Measurements from ENCODE around the gene NECTIN1.

NECTIN1 gene

GRCh38 chr11:119673052-119673758 is 55.8 kb downstream of the NECTIN1 start:
- DNase-seq (ENCODE audit: low read depth in 2 of 2), result no peak

GRCh38 chr11:119672597-119672996 is 56.4 kb downstream of the NECTIN1 start:
- DNase-seq (ENCODE audit: low read depth in 2 of 2), result no peak

GRCh38 chr11:119671561-119672015 is 57.4 kb downstream of the NECTIN1 start:
- DNase-seq (ENCODE audit: low read depth in 2 of 2), result no peak

GRCh38 chr11:119671051-119671450 is 57.9 kb downstream of the NECTIN1 start:
- DNase-seq (ENCODE audit: low read depth in 2 of 2), result no peak

GRCh38 chr11:119669487-119669886 is 59.5 kb downstream of the NECTIN1 start:
- no peak for DNase-seq (ENCODE audit: low read depth in 2 of 2)

GRCh38 chr11:119668676-119669075 is 60.3 kb downstream of the NECTIN1 start:
- no peak for DNase-seq (ENCODE audit: low read depth in 2 of 2)

GRCh38 chr11:119666463-119667131 is 62.4 kb downstream of the NECTIN1 start:
- DNase-seq (ENCODE audit: low read depth in 2 of 2), result peak; percentile 45 to 52

- DNase-seq (ENCODE audit: low read depth in 2 of 2), result no peak
Measured at GRCh38 chr11:119666061-119666460, 62.9 kb downstream of the NECTIN1 start.

- no peak for DNase-seq (ENCODE audit: low read depth in 2 of 2)
Measured at GRCh38 chr11:119664701-119665420, 64.1 kb downstream of the NECTIN1 start.

- no peak for DNase-seq (ENCODE audit: low read depth in 2 of 2)
Measured at GRCh38 chr11:119664063-119664572, 64.9 kb downstream of the NECTIN1 start.

- no peak for DNase-seq (ENCODE audit: low read depth in 2 of 2)
Measured at GRCh38 chr11:119663279-119663678, 65.7 kb downstream of the NECTIN1 start.

GRCh38 chr11:119661226-119661625 is 67.8 kb downstream of the NECTIN1 start:
- DNase-seq (ENCODE audit: low read depth in 2 of 2), result no peak

GRCh38 chr11:119659971-119660723 is 68.9 kb downstream of the NECTIN1 start:
- no peak for DNase-seq (ENCODE audit: low read depth in 2 of 2)

- DNase-seq (ENCODE audit: low read depth in 2 of 2), result no peak
Measured at GRCh38 chr11:119652907-119653659, 75.9 kb downstream of the NECTIN1 start.

GRCh38 chr11:119651802-119652584 is 77.0 kb downstream of the NECTIN1 start:
- DNase-seq (ENCODE audit: low read depth in 2 of 2), result no peak

GRCh38 chr11:119650251-119650650 is 78.7 kb downstream of the NECTIN1 start:
- DNase-seq (ENCODE audit: low read depth in 2 of 2), result no peak

- no peak for DNase-seq (ENCODE audit: low read depth in 2 of 2)
Measured at GRCh38 chr11:119647254-119647653, 81.7 kb downstream of the NECTIN1 start.

GRCh38 chr11:119645018-119645417 is 84.0 kb downstream of the NECTIN1 start:
- DNase-seq (ENCODE audit: low read depth in 2 of 2), result no peak

- DNase-seq (ENCODE audit: low read depth in 2 of 2), result no peak
Measured at GRCh38 chr11:119644502-119644901, 84.5 kb downstream of the NECTIN1 start.

- DNase-seq (ENCODE audit: low read depth in 2 of 2), result no peak
Measured at GRCh38 chr11:119643876-119644225, 85.1 kb downstream of the NECTIN1 start.

Data from stimulated activated CD8-positive, alpha-beta memory T cell treated with anti-CD3 and anti-CD28 coated beads, Interleukin-2, amount 100 ng/mL, for 48 hours (primary cell).